Activated CD8-positive, alpha-beta memory T cell treated with anti-CD3 and anti-CD28 coated beads for 48 hours (primary cell): ENCODE measurements around the gene USH2A.
"Not testable (repeated sequence)": the region's sequence is repeated elsewhere in the genome, so short reads cannot be mapped to it uniquely, and the experiment has no call there.

Experiments used
- DNase-seq, 3 experiments: peaks; one replicate each; pipeline ENCODE4 v3.0.0-alpha.2; 2020; ENCODE audit warnings: low read depth in 2 of 3, low spot score in 2 of 3

Gene USH2A

DNA sequence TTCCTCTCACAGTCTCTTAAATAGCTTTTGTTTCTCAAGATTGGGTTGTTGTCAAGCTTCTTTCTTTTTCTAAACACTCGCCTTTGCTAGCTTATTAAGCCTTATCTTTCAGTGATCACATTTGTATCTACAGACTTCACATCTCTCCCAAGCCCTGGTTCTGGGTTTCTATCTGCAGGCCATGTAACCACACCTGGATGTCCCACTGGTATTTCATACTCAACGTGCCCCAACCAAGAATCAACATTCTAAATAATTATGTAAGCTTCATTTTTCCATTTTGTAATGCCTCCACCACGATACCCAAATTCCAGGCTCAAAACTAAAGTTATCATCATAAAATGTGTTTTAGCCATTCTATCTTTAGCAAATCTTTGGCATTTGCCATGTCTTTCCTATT is 372.2 kb downstream of the USH2A start:
- DNase-seq, result no peak

DNA sequence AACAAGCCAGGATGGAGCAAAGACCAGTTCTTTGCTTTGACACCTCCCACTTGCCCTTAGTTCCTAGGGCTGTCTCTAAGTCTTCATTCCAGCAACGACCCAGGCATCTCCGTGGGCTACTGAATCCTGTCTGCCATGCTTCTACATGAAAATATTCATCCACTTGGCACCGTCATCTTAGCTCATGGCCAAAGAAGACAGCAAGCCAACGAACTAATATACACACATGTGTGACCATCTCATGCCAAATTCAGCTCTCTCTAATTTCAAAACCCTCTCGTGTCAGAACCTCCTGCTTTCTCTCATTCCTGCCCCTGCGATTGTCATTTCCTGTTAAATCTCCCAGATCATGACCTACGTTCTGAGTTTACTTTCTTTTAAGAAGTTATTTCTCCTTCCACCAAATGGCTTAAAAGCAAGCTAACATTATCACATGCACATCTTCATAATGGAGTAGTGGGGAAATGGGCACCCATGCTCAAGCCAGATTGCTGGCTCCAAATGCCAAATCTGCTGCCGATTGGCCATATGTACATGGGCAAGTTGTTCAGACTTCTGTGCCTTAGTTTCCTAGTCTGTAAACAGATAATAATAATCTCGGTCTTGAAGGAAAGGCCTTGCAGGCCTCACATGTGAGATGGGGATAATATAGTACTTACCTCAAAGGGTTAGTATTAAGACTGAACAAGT is 373.4 kb downstream of the USH2A start:
- no peak for DNase-seq

DNA sequence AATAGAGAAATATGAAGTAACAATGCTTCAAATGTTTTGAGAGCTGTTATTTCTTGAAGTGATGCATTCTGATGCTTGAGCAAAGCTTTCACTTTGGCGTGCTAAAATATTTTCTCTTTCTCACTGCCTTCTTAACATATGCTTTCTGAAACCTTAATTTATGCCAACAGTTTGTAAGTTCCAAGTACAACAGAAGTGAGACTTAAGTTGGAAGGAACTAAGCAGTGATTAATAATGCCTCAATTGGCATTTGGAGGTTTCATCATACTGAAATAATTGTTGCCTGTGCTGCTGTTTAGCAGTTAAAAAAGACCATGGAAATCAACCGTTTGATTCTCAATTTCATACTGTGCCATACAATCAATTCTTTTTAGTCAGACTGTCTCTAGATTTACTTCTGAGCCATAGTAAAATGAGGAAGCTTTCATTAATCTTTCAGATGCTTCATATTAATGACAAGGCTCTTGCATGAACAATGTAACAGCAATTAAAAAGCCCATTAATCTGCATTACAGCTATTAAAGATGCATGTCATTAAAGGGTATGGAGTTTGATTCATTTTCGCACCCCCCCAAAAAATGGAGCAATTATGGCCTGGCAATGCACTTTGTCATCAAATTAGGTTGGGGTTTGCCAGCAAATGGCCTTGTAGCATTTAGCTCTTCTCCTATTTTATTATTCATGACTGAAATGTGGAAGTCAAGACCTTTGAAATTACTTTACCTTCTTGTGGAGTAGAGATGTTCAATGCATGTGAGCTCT is 375.3 kb downstream of the USH2A start:
- no peak for DNase-seq

DNA sequence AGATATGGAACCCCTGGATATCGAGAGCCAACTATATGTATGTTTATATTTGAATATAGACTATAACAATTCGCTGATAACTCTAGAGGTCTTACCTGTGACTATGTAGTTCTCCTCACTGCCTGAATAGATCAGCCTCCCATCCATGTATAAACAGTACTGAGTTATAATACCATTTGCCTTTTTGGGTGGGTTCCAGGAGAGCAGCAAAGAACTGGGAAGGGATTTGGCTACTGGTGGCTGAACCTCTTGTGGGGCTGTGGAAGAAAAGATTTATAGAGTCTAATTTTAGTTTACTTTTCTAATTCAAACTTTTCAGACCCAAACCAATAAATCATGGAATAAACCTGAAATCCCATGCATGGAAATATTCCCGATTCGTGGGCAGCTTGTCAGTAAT is 376.9 kb downstream of the USH2A start:
- no peak for DNase-seq

DNA sequence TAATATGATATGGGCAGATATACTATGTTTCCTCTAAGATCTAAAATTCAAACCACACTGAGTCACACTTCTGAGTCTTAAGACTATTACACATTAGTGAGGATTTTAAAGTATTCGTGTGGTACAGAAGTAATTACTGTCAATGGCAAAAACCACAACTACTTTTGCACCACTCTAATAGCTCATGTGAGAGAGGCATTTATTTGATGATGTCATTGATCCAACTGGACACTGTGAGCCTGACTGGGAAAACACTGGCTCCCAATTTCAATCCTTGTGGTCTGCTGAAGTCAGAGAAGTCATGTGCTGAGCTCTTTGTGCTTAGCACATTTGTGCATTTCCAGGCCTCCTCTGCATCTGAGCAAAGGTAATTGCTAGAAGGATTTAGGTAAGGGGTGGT is 377.8 kb downstream of the USH2A start:
- no peak for DNase-seq

DNA sequence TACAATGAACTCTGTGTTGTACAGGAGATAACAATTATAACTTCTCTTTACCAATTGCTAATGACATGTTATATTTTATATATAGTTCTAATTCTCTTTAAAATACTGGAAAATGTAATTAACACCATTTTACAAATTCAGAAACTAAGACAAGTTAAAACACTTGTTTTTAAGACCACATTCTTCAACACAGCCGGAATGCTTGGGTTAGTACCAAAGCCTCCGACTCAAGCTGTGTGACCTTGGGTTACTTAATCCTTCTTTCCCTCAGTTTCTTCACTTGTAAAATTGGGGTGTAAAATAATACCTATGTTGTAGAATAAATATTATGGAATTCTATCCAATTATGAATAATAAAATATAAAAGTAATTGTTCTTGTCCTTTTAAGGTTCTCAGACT is 378.7 kb downstream of the USH2A start:
- no peak for DNase-seq

DNA sequence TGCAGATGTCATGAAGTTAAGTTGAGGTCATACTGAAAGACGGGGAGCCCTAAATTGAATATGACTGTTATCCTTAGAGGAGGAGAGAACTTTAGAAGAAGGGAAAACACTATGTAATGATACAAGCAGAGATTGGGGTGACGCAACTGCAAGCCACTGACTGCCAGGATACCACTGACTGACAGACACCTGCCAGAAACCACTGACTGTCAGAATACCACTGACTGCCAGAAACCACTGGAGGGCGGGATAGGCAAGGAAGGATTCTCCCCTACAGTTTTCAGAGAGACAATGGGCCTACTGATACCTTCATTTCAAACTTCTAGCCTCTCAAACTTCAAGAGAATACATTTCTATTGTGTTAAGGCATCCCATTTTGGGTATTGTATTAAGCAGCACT is 388.7 kb downstream of the USH2A start:
- DNase-seq, result no peak

DNA sequence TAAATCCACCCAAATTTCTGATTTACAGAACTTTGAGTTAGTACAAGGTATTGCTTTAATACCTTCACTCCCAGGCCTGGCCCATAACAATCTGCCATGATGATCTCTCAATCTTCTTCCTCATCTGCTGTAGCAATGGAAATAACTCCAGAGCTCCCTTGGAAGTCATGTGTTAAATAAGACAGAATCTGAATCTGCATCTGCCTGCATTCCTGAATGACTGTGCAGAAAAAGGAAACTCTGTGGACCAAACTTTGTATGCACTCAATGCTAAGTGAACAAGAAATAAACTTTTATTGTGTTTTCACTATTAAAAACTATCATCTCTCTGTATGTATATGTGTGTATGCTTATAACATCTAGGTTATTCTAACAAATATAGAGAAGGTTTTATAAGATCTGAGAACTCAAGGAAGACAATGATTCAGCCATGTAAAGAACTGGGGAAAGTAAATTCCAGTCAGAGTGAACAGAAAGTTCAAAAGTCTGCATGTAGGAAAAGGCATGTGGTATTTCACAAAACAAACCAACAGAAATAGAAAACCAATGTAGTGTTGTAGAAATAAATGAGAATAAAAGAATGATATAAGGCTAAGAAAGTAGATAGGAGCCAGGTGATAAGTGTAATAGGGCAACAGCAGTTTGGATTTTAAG is 390.2 kb downstream of the USH2A start:
- no peak for DNase-seq

DNA sequence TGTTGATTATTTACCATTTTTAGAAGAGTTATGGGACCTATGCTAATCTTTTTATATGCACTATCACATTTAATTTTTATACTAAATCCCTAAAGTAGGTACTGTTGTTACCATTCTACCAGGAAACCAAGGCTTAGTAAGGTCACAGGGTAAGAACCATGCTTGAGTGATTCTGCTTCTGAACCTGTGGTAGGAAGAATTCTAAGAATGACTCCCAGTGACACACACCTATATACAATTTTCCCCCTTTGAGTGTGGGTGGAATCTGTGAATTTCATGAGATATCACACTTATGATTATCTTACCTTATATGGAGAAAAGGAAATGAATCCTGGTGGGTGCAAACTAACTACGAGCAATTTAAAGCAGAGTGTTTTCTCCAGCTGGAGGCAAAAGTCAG is 391.0 kb downstream of the USH2A start:
- no peak for DNase-seq

DNA sequence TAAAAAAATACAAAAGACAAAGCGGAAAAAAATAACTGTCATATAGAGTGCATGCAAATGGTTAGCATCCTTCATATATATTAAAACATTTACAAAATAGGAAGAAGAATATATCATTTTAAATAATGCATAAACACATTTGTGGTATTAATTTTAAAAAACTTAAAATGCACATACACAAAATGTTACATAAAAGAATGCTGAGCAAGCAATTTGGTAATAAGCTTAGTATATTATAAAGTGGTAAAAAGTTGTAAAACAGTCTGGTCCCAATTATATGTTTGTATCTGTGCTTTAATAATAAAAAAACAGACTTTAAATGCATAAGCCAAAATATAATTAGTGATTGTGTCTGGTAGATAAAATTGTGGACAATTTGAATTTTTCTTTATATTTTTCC is 394.6 kb downstream of the USH2A start:
- DNase-seq, result no peak

DNA sequence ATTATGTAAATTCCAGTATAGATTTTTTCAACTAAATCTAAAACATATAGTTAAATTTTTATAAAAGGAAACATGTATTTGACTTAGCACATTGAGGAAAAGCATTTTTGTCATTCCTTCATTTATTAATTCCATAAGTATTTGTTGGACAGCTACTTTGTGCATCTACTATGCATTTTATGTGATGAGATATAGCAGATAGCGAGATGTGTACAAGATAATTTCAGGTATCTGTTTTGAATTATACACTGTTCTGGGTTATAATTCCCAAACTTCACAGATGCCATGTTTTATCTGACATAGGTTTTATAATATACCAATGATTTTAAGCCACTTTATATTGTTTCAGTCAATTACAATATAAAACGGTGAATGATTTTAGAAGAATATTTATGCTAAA is 398.7 kb downstream of the USH2A start:
- DNase-seq, result no peak

DNA sequence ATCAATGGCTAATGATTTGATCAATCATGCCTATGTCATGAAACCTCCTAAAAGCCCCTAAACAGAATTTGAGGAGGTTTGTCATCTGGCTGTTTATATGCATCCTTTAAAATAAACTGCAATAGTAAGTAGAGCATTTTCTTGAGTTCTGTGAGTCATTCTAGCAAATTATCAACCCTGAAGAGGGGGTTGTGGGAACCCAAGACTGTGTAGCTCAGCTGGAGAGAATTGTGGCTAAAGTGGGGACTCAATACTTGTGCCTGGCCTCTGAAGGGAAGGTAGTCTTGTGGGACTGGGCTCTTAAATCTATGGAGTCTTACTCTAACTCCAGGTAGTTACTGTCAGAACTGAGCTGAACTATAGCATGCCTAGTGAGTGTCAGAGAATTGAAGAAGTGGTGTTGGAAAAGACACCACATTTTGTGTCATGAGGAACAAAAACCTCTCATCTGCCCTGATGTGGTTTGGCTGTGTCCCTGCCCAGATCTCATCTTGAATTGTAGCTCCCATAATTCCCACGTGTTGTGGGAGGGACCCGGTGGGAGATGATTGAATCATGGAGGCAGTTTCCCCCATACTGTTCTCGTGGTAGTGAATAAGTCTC is 402.4 kb downstream of the USH2A start:
- DNase-seq, result no peak

DNA sequence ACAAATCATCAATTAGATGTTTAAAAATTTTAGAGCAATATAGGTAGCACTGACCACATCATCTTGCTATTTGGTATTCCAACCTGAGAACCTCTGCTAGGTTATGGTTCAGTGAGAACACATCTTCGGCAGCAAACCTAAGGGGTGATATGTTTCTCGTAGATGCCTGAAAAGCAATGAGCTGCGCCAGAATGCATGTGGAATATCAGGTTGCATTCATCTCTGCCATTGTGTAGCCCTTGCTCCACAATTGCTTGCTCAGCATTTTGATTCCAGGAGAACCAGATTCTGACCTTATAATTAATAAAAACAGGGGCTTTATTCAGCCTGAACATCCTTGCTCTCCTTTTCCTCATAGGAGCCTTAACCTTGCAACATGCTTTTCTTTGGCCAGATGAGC is 408.1 kb downstream of the USH2A start:
- no peak for DNase-seq

DNA sequence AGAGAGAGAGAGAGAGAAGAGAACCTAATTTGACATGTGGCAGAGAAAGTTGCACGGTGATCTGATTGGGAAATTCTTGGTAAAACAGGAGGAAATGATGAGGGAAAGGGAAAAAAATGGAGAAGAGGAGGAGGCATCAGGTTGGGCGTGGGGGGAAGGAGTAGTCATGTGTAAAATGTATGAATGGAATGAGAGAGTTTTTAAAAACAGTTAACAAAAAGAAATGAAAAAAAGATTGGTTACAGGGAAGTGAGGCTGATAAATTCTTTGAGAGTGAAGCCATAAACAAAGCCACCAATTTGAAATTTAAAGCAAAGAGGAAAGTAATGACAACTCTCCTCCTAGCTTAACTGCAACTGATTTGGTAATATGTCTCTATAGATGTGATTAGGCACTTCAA is 409.2 kb downstream of the USH2A start:
- no peak for DNase-seq

DNA sequence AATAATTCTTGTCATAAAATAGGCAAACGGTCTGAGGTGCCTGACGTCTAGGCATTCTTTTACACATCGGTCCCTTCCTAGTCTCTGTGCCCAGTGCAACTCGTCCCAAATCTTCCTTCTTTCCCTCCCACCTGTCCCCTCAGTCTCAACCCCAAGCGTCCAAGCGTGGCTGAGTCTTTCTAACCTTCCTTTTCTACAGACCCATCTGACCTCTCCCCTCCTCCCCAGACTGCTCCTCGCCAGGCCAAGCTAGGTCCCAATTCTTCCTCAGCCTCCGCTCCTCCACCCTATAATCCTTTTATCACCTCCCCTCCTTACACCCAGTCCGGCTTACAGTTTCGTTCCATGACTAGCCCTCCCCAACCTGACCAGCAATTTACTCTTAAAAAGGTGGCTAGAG is 413.8 kb downstream of the USH2A start:
- DNase-seq, result not testable (repeated sequence)

DNA sequence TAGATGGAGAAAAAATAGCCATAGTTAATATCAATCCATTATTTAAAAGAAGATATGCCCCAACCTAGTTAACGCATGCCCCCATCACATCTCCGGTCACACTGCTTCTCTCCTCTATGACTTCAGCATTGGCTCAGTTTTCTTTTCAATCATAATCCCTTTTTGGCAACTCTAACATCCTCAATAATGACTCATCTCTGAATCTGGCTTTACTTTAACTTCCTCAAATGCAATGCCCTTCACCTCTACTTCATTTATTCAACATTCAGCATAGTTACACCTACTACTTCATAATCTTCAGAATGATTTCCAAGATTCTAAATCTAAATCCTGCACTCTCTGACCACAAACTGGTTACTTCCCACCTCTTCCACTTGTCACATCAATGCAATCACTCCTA is 417.3 kb downstream of the USH2A start:
- DNase-seq, result no peak

DNA sequence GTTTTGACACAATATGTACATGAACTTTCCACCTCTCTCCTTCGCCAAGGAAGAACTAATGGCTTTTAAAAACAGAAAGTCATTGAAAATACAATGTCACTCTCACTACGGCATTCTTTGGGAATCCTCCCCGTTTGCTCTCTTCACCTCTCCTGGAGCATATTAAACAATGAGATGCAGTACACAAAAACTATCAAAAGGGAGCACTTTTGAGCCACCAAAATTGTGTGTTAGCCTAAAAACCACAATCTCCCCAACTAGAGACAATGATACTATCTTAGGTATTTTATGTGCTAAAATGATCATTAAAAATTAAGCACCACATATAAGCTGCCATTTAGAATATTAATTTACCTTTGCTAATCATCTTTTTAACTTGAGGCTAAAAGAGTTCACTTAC is 430.6 kb downstream of the USH2A start:
- no peak for DNase-seq

DNA sequence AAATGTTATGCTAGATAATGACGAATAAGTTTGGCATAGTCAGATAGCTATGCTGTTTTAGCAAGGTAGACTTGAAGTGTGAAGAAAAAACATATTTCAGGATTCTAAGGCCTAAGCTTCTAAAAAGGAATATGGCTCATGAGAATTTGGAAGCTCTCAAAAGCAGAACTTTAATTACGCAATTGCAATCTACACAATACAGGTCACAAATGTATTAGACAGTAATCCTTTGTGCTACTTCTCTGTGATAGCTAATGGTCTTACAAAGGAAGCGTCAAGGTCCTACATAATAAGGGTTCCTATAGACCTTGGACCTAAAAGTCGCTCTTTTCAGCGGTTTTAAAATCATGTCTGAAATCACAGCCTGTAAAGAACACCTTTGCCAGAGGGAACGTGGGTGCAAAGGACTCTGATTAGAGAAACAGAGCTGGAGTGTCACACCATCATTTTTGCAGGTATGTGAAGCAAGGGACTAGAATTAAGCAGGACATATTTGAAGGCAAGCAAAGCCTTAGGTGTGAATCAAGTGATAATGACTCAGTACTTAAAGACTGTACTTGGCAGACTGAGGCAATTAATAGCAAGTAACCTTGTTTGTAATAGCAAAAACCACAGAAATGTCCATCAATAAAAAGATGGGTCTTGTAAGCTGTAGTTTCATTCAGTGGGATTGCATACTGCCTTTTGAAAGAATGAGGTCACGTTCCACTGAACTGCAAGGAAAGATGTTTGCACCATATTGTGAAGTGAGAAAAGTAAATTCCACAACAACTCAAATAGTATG is 436.0 kb downstream of the USH2A start:
- DNase-seq, result no peak

DNA sequence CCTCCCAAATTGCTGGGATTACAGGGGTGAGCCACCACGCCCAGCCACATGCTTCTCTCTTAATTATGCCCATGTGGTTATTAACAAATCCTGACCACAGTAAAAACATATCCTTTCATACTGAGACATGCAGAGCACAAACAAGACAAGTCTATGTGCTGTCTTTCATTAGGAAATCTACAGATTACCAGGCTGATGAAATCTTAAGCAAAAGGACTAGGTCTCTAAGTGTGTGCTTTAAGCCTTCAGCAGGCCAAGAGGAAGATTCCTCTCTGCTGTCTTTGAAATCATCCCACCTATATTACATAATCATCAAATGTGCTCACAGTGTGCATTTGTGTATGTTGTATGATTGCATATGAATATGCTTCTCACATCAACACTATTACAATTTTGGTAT is 436.8 kb downstream of the USH2A start:
- no peak for DNase-seq

DNA sequence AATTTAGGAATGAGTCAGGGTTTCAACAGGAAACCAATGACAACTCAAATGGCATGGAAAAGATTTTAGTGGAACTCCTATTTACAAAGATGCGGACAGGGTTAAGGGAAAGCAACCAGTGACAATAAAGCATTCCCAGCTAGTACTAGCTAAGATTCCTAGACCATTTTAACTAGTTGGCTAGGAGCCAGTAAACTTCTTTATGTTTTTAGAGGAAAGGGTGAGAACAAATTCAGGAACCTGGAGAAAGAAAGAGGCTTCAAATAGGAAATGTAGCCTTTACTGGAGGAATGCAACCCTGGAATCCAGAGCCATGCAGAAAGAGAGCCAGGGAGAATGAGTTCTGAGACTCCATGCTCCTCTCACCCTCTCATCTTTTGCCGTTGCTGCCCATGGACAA is 439.6 kb downstream of the USH2A start:
- no peak for DNase-seq

DNA sequence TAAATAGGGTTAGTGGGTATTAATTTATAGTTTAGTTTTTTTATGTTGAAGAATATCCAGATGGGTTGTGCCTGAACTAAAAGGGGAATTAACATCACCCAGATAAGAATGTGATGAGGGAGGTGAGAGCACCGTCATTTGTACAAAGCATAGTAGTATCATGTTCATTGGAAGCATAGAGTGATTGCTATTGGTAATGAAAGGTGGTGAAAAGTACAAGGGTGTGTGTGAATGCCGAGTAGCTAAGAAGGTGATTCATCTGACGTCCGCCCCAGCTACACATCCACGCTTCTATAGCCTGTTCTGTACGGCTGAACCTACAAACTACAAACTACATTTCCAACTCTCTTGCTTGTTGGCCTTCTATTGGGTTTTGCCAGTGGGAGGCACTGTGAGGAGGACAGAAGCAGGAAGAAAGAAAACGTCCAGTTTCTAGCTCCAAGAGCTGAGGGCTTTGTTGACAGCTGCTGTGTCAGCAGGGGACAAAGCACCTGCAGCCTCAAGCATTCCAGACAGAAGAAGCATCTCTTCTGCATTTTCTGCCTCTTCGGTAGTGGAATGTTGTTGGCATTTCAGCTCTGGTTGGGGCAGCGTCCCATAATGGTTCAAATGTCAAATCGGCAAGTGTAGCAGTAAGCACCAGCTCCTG is 451.3 kb downstream of the USH2A start:
- DNase-seq, result no peak
